HG03097 (cell line): Measurements from ENCODE around the gene VAV2.

Experiments
- ATAC-seq: cut with Tn5 transposase; IDR thresholded peaks from one replicate; pipeline ENCODE4 v1.9.1; 2021; ENCODE audit not compliant: unreplicated experiment, low FRiP score

Gene VAV2

DNA sequence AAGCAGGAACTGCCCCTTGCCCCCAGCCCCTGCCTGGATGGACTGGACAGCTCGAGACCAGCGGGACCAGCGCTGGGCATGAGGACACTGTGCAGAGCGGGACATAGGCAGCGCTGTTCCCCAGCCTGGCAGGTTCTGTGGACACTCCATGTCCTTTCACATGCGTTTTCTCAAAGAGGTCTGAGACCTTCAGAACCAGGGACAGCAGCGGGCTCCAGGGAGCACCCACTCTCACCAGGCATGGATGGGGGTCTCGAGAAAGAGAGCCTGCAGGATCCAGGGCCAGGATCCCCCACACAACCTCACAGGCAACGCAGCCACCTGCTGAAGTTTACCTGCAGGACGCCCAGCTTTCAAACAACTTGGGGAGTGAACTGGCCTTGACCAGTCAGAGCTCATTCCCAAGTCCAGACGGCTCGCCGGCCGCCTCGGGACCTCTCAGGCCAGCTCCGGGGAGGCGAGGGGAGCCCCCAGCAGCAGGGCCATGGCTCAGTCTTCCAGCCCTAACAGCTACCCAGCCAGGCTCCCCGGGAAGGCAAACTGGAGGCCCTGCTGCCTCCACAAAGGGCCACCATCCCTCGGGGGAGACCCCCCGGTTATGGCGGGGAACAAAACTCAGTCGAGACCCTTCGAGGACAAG lies 181.4 kb downstream of the VAV2 start:
- no peak for ATAC-seq

DNA sequence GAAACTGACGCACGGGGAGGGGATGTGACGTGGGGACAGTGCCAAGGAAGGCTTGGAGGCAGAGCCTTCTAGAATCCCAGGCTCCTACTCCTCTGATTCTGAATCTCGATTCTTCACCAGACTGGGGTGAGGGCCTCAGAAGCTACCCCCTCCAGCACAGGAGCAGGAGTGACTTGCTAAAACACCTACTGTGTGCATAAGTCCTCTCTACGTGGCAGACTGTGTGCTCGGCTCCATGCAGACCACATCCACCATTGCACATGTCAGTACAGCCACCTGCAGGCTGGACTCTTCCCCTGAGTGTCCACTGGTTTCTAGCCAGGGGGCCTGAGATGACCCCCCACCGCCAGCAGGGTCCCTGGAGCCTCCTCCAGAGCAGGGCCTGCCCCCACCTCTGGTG lies 182.8 kb downstream of the VAV2 start:
- no peak for ATAC-seq

DNA sequence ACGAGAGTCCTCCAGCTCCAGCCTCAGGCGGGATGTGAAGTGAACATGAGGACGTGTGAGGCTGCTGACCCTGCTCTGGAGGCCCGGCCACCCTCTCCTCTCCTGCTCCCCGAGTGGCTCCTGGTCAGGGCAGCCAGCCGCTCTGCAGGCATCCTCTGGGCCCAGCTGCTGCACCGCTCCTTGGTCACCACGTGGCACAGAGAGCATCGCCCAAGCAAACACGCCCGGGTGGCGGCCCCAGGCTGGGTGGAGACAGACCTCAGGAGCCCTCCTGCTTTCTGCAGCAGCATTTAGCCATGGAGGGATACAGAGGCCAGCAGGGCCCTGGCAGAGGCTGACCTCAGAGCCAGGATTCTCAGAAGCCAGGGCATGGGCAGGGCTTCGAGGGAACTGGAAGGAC lies 184.3 kb downstream of the VAV2 start:
- ATAC-seq: no peak

DNA sequence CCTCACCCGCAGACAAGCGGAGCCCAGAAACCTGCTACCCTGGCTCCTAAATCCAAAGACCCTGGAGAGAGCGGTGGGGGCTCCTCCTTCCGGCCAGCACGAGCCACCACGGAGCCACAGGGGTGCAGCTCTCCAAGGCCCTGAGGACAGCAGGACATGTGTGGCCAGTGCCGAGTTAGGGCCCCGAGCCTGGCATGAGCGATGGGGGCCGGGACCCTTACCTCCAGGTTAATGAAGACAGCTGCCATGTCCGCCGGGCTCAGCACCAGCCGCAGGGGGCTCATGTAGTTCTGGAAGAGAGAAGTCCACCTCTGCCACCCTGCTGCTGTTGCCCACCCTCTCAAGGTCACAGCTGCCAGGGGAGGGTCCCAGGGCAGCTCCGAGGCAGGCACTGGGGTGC lies 185.1 kb downstream of the VAV2 start:
- no peak for ATAC-seq

DNA sequence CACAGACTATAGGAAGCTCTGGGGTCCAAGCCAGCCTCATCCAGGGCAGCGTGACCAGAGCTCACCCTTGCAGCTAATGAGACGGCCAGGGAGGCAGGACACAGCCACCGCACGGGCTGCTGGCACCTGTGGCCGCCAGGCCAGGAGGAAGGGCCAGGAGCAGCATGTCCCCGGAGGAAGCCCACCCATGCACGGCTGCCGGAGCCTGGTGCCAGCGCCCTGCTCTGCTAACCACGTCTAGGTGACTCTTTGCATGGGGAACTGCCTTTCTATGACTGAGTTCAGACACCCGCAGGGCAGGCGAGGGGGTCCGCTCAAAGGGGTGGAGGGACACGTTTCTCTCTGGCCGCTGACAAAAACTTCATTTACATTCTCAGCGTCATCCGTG lies 185.5 kb downstream of the VAV2 start:
- ATAC-seq: no peak

DNA sequence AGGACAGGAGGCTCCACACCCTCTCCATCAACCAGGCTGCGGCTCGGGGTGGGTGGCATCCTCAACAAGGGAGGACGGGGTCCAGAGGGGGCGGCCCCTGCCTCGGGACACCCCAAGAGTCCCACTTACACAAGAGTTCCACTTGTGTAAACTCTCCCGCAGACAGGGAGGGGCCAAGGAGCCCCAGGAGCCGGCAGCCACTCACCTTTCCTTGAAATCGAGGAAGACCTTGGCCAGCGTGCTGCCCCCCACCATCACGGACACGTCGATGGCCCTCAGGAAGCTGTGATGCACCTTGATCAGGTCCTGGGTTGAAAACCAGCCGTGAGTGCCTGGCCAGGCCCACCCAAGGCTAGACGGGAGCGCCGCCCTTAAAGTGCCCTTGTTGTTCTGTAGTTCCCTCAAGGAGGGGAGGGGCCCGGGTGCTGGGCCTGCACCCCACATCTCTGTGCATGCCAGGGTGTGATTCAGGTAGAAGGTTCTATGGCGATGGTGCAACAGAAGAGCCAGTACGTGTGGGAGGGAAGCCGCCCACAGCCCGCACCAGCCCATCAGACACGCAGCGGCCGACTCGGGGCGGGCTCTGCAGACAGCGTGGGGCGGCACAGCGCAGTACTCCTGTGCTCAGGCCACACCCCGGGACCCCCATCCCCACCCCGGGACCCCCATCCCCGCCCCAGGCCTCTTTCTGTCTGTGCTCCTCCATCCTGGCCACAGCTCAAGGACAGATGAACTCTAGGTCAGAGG lies 186.1 kb downstream of the VAV2 start:
- ATAC-seq: no peak

DNA sequence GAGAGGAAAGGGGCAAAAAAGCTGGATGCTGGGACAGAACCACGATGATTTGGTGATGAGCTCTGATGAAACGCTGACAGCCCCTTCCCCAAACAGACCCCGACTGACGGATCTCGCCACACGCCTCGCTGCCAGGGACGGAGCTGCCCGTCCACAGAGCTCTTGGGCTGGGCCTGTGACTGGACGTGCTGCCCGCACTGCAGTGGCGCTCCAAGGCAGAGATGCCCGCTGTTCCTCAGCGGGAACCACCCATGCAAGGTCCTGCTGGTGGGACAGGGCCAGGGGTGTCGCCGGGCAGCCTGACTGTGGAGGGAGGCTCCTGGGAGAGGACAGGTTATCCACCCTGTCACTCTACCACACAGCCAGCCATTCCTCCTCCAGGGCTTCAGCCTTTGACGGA lies 187.9 kb downstream of the VAV2 start:
- ATAC-seq: no peak

DNA sequence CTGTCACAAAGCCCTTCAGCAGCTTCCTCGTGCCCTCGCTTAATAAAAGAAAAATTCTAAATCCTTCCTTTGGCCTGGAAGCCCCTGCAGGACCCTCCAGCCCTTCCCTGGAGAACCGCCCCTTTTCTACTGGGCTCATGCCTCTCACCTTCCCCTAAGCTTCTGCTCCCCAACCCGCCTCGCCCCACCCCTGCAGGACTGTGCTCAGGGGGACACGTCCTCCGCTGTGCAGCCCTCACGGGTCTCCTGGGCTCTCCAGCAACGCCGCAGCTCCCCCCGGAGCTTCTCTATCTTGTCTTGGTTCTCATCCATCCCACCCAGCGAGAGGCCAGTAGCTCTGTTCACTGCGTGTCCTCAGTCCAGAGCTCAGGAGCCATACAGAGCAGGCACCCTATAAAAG lies 188.4 kb downstream of the VAV2 start:
- ATAC-seq: no peak

DNA sequence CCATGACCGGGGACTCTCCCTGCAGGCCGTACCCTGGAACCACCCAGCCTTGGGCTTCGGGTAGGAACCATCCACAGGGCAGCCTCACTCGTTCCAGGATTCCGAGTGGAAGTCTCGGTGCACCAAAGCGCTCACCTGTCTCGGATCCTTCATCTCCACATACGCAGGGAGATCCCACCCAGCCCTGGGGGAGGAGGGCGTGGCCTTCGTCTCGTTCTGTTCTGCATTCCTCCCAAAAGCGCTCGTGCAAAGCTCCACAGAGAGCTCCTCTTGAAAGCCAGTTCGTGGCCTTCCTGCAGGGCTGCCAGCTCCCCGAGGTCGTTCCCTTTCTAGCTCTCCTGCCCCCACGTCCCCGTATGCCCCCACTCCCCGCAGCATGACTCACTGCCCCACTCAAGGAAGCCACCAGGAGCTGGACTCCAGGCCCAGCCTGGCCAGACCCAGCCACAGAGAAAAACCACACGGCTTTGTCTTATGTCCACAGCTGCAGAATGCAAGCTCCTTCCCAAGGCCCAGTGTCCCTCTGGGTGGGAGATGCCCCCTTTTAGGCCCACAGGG lies 189.0 kb downstream of the VAV2 start:
- ATAC-seq: no peak

DNA sequence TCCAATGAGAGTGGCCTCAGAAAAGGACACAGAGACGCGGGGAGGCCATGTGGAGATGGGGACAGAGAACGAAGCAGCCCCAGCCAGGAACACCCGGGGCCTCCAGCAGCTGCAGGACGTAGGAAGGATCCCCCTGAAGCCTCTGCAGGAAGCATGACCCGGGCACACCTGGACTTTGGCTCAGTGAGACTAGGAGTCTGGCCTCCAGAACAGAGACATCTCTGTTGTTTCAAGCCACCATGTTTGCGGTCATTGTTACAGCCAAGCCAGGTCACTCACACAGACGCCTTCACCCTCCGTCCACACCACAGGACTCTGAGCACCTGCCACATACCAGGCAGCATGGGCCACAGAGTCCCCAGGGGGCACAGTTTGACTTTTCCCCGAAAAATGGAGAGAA lies 190.4 kb downstream of the VAV2 start:
- ATAC-seq: no peak

DNA sequence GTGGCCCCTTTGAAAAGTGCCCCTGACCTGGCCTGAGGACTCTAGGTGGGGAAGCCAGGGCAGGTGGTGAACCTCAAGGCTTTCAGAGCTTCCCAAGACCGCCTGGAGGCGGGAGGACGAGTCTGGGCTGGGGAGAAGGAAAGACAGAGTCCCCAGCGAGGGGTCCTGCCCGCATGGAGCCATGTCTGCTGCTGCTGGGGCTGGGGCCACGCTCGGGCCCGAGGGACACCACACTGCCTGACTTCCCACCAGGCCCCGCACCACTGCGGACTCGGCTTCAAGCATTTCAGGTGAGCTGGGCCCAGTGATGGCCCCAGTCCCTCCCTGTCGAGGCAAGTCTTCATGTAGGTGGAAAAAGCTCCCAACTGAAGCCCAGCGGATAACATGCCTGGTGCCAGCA lies 191.9 kb downstream of the VAV2 start:
- no peak for ATAC-seq

DNA sequence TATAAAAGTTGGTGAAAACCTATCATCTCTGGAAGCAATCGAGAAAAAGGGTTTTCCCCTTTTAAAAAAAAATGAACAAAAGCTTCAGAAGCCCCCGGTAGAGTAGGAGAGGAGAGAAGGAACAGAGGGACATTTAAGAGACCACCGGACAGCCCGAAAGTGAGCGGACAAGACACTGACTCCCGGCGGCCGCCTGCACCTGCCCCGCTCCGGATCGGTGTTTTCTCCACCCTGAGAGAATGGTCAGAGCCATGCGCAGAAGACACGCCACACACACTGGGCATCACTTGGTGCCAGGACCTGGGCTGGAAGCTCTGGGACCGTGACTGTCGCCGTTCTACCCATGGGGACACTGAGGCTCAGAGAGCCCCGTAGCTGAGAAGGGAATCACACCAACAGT lies 192.4 kb downstream of the VAV2 start:
- no peak for ATAC-seq

DNA sequence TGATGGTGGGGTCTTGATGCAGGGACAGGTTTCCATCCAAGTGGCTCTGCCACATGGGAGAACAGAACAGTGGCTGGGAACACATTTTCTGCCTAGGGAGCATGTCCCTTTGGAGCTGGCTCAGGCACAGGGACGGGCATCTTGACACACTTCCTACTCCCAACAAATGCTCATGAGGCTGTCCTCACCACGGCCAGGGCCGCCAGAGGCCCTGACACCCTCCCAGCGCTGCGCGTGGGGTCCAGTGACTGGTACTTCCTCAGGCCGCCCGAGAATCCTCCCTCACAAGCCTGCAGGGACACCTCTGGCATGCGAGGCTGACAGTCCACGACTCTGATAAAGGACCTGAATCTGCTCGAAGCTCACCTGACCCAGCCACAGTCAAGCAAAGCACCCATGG lies 193.0 kb downstream of the VAV2 start:
- ATAC-seq: no peak

DNA sequence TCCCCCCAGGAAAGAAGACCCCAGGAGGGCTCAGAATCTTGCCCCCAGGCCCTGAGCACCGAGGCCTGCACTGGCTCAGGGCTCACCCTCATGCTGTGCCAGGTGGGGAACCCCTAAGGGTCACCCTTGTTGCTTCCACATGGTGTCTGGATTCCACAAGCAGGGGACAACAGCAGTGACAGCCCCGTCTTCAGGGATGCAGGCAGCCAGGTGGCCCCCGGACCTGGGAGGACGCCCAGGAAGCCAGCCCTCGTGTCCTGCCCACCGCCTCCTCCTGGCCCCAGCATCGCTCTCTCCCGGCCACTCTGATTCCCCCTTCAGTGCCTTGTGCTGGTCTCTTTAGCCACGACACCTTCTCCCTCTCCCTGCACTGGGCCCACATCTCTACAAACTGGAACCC lies 194.0 kb downstream of the VAV2 start:
- no peak for ATAC-seq

DNA sequence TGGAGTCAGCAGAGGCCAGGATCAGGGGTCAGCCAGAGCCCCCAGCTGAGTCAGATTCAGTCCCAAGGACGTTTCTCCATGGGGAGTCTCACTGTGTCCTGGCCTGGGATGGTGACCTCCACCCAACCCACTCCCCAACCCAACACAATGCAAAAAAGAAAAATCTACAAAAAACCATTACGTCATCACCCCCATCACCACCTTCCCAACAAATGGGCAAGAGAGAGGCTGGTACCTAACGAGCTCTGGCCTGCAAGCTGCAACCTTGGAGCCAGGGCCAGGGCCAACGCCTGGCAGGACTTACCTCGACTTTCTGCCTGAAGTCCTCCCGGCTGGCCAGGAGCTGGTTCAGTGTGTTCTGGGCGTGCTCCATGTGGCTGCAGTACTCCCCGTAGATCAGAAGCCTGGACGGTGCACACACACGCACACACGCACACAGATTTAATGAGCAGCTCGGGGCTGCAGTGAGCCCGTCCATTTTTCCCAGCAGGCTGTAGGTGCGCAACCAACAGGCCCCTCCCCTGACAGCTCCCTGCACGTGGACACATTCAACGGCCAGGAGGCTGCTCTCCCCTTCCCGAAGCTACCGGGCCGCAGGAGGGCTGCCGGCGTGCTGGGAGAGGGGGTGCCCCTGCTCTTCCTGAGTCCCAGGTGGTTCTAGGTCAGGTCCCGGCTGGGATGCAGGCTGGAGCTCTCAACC lies 194.6 kb downstream of the VAV2 start:
- no peak for ATAC-seq

DNA sequence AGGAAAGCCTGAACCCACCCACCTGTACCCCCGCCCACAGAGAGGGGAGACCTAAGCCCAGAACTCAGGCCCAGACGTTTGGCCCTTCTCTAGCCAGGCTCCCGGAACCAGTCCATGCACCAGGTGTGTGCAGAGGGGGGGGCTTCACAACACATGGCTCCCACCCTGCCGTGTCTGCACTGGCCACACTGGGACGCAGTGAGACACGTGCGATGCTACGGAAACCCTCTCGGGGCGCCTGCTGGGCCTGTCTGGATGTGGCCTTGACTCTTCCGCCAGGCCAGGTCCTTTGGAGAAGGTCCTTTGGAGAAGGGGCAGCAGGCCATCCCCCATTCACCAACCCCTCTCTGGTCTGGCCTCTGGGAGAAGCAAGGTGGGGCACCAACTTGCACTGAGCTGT lies 195.6 kb downstream of the VAV2 start:
- no peak for ATAC-seq

DNA sequence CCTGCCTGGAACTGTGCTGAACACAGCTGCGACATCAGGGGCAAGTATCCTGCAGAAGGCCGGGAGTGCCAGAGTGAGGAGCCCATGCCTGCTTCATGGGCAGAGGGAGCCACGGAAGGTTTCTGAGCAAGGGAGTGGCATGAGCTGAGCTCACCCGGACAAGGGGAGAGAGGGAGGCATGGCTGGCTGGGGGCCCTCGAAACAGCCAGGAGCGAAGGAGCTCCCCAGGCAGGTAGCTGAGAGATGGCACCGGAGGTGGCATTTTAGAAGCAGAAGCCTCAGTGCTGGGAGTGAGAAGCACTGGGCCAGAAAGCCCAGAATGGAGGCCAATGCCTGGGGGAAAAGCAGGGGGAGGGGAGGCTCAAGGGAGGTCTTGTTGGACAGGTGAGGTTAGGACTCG lies 197.1 kb downstream of the VAV2 start:
- ATAC-seq: no peak

DNA sequence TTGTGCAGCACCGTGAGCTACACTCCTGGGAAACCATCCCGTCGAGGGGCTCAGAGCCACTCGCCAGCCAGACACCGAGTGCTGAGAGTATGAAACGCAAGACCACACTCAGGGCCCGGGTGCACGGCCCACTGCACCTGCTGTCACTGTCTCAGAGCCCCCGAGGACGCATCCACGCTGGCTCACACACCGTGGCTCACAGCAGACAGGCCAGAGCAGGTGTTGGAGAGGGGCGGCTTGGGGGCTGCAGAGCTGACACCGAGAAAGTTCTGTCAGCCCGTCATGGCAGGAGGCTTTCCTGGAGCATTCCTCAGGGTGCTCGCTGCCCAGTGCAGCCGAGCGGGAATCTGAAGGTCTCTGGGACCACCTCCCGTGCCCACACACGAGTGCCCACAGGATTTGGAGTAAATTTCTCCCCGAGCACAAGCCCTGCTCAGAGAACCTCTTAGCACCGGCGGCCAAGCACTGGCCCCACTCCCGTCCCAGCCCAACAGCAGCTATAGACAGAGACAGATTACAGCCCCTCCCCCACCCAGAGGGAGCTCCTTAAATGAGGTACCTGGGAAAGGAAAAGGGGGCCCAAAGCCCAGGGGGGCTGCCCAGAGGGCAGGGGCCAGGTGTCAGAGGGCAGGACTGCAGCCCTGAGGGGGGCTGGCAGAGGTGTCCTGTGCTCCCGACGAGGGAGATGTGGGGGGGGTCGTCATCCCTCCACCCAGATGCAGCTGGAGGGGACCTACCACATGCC lies 197.9 kb downstream of the VAV2 start:
- ATAC-seq: no peak

DNA sequence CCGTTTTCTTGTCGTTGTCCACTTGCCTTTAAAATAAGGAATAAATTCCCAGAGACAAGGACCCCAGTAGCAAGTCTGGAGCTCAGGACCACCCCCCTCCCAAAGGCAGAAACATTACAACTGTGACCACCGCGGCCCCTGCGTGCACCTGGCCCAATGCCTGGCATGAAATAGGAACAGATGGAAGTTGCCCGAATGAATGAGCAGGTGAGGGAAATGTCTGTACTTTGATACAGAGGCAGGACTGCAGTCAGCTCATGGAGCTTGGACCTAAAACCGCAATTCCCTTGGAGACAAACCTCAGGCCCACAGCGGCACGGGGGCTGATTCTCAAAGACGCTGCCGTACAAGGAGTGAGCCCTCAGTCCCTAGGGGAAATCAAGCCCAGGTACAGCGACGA lies 198.7 kb downstream of the VAV2 start:
- ATAC-seq: no peak

DNA sequence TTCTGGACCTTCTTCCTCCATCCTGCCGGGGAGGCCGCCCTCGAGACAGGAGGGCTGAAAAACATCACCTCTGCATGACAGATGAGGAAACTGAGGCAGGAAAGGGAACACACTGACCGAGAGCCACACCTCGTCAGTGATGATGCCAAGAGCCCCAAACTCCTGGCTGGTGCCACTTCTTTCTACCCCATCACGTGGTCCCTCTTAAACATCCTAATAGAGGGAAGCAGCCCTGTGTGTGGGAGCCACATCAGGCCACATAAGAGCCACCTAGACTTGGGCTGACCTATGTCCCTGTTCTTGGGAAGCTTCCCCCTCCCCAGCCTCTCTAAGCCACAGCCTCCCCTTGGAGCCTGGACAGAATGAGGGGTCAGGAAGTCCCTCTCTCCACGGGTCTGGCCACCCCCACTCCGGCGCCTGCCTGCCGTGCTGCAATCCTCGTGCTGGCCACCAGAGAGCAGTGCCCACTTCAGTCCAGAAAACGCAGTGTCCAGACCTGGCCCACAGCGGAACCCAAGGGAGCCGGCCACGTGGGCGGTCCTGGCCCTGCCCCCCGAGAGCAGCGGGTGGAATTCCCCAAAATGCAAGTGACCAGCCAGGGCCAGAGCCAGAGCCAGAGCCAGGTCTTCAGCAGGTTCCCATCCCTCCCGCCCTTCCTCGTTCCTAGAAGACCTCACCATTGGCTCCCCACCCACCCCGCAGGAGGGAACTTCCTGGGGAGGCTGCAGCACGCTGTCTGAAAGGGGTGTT lies 199.2 kb downstream of the VAV2 start:
- ATAC-seq: no peak
